ENCODE measurements around the gene ELOVL3.

DNA sequence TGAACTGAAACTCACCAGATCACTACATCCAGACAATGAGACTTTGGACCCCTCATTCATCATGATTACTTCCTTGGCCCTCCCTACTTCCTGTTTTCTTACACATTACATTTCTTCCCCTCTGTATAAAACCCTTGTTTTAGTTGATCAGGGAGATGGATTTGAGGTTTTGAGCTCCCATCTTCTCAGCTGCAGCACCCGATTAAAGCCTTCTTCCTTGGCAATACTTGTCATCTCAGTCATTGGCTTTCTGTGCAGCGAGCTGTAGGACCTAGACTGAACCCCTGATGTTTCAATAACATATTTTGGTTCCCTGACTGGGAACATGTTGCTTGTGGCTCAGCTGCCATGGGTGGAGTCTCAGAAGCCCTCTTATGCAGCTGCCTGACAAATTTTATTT lies 40.8 kb upstream of the ELOVL3 start:
- TF ChIP-seq, protein P1, sequence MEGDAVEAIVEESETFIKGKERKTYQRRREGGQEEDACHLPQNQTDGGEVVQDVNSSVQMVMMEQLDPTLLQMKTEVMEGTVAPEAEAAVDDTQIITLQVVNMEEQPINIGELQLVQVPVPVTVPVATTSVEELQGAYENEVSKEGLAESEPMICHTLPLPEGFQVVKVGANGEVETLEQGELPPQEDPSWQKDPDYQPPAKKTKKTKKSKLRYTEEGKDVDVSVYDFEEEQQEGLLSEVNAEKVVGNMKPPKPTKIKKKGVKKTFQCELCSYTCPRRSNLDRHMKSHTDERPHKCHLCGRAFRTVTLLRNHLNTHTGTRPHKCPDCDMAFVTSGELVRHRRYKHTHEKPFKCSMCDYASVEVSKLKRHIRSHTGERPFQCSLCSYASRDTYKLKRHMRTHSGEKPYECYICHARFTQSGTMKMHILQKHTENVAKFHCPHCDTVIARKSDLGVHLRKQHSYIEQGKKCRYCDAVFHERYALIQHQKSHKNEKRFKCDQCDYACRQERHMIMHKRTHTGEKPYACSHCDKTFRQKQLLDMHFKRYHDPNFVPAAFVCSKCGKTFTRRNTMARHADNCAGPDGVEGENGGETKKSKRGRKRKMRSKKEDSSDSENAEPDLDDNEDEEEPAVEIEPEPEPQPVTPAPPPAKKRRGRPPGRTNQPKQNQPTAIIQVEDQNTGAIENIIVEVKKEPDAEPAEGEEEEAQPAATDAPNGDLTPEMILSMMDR (IDR thresholded peaks at IDR 0.05; ENCODE audit: low read length): no peak
- TF ChIP-seq EZH2 (optimal IDR thresholded peaks at IDR 0.05; ENCODE audit: low read depth, low read length): no peak

Data from MM.1S (cell line).